HG03060 (cell line): ENCODE results near the gene ACTMAP.
"Not testable (repeated sequence)": the region's sequence is repeated elsewhere in the genome, so short reads cannot be mapped to it uniquely, and the experiment has no call there.

ENCODE experiments used
- ATAC-seq: cut with Tn5 transposase; IDR thresholded peaks from one replicate; pipeline ENCODE4 v1.9.1; 2021; ENCODE audit warnings: low read depth, moderate number of reproducible peaks; ENCODE audit not compliant: unreplicated experiment

Gene ACTMAP

DNA sequence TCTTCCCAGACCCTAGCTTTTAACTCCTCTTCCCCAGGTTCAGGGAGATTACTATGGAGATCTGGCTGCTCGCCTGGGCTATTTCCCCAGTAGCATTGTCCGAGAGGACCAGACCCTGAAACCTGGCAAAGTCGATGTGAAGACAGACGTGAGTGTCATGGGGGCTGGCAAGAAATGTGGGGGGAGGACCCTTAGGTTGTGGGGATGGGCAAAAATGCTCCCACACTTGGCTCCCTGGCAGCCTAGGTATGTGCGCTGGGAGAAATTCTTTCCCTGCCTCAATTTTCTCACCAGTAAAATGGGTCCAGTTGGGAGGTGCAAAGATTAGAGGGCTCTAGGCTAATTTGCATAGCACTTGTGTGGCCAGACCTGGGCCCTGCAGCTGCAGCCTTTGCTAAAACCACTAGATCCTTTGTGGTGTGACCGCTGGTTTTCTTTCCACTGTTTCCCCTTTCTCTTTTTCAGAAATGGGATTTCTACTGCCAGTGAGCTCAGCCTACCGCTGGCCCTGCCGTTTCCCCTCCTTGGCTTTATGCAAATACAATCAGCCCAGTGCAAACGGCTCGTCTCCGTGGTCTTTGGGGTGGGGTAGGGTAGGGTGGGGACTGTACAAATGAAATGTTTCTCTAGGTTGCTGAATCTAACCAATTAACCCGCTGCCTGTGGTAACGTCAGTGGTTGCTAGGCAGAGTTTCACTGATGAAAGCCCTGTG, 26.8 kb upstream of the ACTMAP start:
- ATAC-seq = peak; percentile 60

DNA sequence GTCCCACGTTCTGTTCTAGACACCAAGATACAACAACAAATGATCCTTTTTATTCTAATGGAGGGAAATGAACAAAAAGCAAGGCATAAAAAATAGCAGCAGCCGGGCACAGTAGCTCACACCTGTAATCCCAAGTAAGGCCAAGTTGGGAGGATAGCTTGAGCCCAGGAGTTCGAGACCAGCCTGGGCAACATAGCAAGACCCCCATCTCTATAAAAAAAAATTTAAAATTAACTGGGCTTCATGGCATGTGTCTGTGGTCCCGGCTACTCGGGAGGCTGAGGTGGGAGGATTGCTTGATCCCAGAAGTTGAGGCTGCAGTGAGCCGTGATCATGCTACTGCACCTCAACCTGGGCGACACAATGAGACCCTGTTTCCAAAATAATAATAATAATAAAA, 26.1 kb upstream of the ACTMAP start:
- ATAC-seq = no peak

DNA sequence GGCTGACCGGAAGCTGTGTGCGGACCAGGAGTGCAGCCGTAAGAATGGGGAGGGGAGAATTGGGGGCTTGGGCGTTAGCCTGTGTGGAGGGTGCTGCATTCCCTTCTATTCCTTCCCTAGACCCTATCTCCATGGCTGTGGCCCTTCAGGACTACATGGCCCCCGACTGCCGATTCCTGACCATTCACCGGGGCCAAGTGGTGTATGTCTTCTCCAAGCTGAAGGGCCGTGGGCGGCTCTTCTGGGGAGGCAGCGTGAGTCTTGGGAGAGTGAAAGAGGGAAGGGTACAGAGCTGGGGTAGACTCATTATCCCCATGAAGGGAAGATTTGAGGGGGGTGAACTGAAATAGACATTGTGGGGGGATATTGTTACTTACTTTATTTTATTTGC, 25.4 kb upstream of the ACTMAP start:
- no peak for ATAC-seq

DNA sequence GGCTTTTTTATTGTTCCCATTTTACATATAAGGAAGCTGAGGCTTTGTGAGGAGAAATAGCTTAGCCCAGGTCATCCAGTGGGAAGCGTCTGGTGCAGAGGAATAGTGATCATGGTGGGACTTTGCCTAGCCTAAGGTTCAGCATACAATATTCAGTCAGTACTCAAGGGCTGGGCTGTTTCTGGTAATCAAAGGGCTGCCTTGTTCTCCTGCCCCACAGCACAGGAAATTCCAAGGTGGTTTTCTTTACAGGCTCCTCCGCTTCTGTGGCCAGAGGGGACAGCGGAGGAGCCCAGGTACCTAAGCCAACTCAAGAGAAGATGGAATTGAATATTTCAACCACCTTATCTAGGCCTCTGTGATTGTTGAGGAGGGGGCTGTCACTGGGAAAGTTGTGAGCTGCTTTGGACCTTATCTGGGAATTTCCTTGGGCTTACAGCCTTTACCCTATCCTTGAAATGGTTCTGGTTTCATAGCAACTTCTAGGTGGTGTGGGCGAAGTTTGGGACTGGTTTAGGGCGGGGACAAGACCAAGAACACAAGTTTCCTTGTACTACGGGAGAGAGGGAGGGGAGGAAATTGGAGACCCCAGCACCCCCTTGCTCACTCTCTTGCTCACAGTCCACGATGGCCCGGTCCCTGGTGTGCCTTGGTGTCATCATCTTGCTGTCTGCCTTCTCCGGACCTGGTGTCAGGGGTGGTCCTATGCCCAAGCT, 24.8 kb upstream of the ACTMAP start, which contains the start of gene MIA:
Gene MIA, plus strand, starts transcription at position 606 of the 716 bp plus-strand sequence. Its CDS starts 22 bp downstream, at position 628.
- no peak for ATAC-seq

DNA sequence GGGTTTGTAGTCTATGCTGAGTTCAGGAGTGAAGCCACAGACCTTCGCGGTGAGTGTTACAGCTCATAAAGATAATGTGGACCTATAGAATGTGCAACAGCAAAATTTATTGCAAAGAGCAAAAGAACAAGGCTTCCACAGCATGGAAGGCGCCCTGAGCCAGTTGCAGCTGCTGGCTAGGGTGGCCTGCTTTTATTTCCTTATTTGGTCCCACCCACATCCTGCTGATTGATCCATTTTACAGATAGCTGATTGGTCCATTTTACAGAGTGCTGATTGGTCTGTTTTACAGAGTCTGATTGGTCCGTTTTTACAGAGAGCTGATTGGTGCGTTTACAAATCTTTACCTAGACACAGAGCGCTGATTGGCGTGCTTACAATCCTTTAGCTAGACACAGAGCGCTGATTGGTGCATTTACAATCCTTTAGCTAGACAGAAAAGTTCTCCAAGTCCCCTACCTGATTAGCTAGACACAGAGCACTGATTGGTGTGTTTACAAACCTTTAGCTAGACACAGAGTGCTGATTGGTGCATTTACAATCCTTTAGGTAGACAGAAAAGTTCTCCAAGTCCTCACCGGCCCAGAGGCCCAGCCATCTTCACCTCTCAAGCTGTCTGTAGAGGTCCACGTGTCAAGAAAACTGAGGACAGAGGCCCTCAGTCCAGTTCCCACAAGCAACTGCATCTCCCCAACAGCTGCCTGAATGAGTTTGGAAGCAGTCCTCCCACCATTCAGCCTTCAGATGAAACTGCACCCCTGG, 21.0 kb upstream of the ACTMAP start:
- ATAC-seq = not testable (repeated sequence)

DNA sequence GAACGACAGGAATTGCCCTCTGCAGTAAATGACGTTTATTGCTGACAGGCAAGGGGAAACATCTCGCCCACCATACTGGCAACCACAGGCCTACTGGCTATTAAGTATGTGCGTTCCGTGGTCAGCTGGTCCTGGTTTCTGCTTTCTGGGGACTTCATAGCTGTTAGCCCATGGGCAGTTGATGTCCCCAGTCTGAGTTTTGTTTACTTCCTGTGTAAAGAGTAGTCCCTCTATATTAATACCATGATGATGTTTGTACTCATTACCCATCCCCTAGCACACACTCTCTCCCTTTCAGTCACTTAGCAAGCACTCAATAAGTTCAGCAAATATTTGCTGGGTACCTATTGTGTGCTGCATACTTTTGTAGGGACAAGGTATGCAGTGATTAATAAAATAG, 18.6 kb upstream of the ACTMAP start:
- no peak for ATAC-seq

DNA sequence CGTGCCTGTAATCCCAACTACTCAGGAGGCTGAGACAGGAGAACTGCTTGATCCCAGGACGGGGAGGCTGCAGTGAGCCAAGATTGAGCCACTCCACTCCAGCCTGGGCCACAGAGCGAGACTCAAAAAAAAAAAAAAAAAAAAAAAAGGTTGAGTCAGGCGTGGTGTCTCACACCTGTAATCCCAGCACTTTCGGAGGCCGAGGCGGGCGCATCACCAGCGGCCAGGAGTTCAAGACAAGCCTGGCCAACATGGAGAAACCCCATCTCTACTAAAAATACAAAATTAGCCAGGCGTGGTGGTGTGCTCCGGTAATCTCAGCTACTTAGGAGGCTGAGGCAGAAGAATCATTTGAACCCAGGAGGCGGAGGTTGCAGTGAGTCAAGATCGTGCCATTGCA, 16.1 kb upstream of the ACTMAP start:
- not testable (repeated sequence) for ATAC-seq

DNA sequence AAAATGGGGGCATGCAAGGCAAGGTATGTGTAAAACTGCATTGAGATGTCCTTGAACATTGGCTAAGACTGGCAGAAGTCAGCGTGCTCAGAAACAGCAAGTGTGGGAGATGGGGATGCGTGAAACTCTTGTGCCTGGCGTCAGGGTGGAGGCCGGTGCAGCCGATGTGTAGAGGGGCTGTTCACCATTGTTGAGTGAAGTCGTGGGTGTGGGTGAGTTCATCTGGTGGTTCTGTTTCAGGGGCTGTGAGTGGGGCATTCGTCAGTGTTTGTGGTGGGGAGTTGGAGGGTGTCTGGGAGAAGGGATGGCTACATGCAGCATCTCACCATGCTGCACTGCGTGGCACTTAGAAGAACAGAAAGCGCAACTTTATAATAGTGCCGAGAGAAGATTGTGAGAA, 13.7 kb upstream of the ACTMAP start:
- no peak for ATAC-seq

DNA sequence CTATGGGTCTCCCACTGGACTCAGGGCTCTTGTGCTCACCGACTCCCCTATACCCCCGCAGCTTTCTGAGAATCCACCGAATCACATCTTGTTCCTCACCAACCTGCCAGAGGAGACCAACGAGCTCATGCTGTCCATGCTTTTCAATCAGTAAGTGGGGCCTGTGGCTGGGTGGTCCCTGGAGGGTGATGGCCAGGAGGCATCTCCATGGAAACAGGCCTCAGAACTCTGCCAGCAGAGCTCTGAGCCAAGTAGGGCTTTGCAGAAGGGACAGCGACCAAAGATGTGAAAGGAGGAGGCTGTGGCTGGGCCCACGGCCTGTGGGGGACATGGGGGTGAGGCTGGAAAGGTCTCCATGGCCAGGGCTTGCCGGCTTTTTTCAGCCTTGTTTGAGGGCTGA, 13.2 kb upstream of the ACTMAP start:
- ATAC-seq = no peak

DNA sequence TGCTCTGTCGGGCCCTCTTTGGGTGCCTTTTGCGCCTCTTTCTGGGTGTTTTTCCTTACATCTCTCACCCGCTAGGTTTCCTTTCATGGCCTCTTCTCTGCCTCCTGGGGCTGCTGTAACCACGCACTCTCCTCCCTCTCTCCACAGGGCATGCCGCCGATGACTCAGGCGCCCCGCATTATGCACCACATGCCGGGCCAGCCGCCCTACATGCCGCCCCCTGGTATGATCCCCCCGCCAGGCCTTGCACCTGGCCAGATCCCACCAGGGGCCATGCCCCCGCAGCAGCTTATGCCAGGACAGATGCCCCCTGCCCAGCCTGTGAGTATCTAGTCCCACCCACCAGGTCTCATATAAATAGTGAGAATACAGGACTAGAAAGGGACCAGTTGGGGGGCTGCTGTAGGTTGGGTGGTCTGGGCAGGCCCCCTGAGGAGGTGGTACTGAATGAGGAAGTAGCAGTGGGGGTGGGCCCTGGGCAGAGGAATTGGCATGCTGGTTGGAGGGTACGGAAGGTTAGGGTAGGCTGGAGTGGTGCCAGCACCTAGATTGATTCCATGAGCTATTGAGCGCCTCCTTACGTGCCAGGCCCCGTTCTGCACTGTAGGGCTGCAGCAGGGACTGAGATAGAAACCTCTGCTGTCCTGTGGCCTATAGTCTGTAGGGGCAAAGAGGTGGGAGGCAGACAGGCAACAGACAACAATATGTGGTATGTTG, 12.6 kb upstream of the ACTMAP start:
- no peak for ATAC-seq

DNA sequence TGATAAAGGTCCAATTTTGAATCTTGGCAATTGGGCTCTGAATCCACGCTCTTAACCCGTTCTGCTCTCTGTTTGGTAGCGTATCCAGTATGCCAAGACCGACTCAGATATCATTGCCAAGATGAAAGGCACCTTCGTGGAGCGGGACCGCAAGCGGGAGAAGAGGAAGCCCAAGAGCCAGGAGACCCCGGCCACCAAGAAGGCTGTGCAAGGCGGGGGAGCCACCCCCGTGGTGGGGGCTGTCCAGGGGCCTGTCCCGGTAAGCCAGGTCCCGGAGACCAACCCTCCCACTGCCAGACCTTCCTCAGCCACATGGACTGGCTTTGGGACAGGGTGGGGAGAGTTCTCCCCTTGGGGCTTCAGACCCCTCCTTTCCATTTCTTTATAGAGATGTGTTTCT, 9.1 kb upstream of the ACTMAP start:
- no peak for ATAC-seq

DNA sequence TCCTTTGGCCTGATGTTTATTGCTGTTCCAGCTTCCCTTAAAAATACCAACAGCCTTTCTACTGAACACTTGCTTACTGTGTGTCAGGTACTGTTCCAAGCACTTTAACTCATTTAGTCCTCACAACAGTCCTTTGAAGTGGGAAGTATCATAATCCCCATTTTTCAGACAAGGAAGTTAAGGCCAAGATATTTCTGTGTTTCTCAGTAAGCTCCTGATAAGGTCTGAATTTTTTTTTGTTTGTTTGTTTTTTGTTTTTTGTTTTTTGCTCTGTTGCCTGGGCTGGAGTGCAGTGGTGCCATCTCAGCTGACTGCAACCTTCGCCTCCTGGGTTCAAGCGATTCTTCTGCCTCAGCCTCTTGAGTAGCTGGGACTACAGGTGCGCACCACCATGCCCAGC, 8.2 kb upstream of the ACTMAP start:
- no peak for ATAC-seq

DNA sequence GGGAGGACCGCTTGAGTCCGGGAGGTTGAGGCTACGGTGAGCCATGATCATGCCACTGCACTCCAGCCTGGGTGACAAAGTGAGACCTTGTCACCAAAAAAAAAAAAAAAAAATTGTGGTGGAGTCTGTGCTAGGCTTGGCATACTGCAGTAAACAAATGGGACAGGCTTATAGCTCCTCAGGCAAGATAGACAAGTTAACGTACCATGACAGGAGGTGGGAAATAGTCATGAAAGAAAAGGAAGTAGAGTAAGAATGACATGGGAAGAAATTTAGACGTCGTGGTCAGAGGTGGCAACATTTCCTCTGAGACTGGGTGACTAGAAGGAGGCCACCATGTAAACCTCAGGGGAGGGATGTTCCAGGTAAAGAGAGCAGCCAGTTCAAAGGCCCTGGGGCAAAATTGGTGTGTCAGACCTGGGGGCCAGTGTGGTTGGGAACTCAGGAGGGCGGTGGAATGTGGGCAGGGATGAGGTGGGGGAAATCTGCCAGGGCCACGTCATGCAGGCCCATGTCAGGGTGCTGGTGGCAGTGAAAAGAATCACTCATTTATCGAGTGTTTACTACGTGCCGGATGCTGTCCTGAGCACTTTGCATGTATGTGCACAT, 6.3 kb upstream of the ACTMAP start:
- ATAC-seq = no peak

DNA sequence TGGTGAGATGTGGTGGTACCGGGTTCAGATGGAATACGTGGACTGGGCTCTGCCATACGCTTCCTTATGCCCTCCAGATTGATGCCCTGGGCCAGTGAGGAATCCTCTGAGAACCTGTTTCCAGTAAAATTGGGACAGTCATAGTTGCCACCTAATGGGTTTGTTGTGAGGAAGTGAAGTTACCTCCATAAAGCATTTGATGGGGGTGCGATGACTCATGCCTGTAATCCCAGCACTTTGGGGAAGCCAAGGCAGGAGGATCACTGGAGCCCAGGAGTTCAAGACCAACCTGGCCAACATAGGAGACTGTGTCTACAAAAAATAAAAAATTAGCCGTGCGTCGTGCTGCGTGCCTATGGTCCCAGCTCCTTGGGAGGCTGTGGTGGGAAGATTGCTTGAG, 5.5 kb upstream of the ACTMAP start:
- no peak for ATAC-seq

DNA sequence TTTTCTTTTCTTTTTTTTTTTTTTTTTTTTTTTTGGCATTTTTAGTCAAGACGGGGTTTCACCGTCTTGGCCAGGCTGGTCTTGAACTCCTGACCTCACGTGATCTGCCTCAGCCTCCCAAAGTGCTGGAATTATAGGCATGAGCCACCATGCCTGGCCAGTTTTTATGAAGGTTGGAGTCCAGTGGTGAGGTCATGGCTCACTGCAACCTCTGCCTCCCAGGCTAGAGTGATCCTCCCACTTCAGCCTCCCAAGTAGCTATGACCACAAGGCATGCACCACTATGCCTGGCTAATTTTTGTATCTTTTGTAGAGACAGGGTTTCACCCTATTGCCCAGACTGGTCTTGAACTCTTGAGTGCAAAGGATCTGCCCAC, 5.0 kb upstream of the ACTMAP start:
- ATAC-seq = no peak

DNA sequence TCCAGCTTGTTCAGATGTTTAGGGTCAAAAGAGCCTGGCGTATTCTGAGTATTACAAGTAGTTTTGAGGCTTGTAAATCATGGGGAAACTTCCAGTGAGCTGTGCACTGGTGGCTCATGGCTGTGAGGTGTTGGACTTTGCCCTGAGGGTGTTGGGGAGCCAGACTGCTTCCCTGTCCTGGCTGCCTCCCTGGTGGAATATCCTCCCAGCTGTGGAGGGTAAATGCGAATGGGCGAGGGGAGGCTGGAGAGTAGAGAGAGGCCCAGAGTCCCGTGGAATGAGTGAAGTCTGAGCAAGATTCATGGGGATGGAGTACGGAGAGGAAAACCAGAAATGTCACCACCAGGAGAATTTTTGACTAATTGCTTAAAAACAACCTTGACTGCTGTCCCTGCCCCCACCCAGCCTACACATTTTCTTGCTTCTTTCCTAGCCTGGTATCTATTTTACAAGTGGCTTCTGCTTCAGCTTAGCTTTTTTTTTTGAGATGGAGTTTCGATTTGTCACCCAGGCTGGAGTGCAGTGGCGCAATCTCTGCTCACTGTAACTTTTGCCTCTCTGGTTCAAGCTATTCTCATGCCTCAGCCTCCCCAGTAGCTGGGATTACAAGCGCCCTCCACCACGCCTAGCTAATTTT, 4.5 kb upstream of the ACTMAP start:
- ATAC-seq = no peak

DNA sequence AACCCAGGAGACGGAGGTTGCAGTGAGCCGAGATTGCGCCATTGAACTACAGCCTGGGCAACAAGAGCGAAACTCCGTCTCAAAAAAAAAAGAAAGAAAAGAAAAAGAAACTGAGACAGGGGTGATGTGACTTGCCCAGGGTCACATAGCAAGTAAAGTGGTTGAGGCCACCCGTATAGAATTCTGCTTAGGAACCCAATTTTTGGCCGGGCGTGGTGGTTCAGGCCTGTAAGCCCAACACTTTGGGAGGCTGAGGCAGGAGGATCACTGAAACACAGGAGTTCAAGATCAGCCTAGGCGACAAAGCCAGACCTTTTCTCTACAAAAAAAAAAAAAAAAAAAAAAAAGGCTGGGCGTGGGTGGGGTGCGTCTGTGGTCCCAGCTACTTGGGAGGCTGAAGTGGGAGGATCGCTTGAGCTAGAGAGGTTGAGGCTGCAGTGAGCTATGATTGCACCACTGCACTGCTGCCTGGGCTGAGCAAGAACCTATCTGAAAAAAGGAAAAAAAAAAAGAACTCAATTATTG, 2.0 kb upstream of the ACTMAP start:
- ATAC-seq = no peak

DNA sequence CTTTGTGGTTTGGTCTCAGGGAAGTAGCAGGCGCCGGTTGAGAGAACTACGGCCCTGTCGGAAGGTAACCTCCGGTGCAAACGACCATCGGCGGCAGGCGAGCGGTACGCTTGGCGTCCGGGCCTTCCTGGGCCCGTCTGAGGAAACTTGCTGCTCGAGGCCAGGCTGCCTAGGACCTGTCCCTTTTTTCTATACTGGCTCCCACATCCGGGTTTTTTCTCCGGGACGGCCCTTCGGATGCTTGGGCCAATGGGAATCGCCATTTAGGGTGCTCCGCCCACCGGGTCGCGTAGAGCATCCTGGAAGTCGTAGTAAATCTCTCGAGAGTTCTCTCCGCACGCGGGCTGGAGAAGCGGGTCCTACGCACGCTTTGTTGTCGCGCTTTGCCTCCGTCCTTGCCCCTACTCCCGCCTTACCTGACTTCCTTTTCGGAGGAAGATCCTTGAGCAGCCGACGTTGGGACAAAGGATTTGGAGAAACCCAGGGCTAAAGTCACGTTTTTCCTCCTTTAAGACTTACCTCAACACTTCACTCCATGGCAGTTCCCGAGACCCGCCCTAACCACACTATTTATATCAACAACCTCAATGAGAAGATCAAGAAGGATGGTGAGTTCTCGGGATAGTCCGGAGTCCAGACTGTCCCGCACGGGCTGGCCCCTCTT, 729 bp upstream of the ACTMAP start, which contains the start of gene SNRPA:
Gene SNRPA, plus strand, starts transcription at position 330 of the 664 bp plus-strand sequence. Its CDS starts 206 bp downstream, at position 536.
- peak; percentile 40 for ATAC-seq

DNA sequence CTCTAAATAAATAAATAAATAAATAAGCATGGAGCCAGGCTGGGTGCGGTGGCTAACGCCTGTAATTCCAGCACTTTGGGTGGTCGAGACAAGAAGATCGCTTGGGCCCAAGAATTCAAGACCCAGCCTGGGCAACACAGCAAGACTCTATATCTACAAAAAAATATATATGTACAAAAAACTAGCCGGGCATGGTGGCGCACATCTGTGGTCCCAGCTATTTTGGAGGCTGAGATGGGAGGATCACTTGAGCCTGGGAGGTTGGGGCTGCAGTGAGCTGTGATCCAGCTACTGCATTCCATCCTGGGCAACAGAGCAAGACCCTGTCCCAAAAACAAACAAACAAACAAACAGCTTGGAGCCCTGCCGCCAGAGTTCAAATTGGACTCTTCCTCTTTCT, 2.7 kb downstream of the ACTMAP start:
- no peak for ATAC-seq
